ES-I3 (cell line): ENCODE measurements around the gene USH2A.

ENCODE experiments used
- H3K36me3 ChIP-seq: 2 replicates; pipeline ENCODE4 v1.6.1; 2013; ENCODE audit warnings: mild to moderate bottlenecking, low read length, control low read depth, moderate library complexity; ENCODE audit not compliant: insufficient read depth
- H3K4me1 ChIP-seq: 2 replicates; pipeline ENCODE4 v1.6.1; 2013; ENCODE audit warnings: mild to moderate bottlenecking, control low read depth, low read length; ENCODE audit not compliant: insufficient read depth
- H3K9ac ChIP-seq: 2 replicates; pipeline ENCODE4 v1.6.1; 2013; ENCODE audit warnings: low read depth, mild to moderate bottlenecking, low read length, moderate library complexity
- H3K9me3 ChIP-seq: 2 replicates; pipeline ENCODE4 v1.6.1; 2013; ENCODE audit warnings: mild to moderate bottlenecking, low read length, moderate library complexity; ENCODE audit not compliant: control insufficient read depth, insufficient read depth

The USH2A gene

DNA sequence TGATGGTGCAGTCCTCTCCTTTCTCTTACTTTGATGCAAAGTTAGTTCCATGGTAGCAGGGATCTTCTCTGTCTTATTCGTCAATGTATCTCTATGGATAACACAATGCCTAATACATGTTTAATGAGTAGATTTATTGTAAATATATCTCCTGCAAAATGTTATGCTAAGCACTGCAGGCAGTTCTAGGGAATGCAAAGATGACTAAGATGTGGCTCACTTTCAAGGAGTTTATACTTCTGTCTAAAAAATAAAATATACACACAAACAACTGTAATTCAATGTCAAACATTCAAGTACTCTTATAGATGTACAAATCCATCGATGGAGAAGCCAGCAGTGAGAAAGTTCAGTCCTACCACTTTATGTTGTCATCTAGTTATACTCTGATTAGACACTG, 661.8 kb downstream of the USH2A start:
- H3K4me1 ChIP-seq, result no peaks in the 10 kb centered on the region
- no peaks in the 10 kb centered on the region for H3K36me3 ChIP-seq
- no peak overlapping the region for H3K9ac ChIP-seq
- H3K9me3 ChIP-seq, result no peaks in the 10 kb centered on the region

GRCh38 chr1:215754112-215754511, 669.1 kb downstream of the USH2A start:
- H3K36me3 ChIP-seq, result no peaks in the 10 kb centered on the region
- H3K4me1 ChIP-seq, result no peaks in the 10 kb centered on the region
- H3K9me3 ChIP-seq, result no peaks in the 10 kb centered on the region
- no peak overlapping the region for H3K9ac ChIP-seq

- H3K4me1 ChIP-seq, result no peaks in the 10 kb centered on the region
- no peak overlapping the region for H3K9ac ChIP-seq
- no peaks in the 10 kb centered on the region for H3K9me3 ChIP-seq
- H3K36me3 ChIP-seq, result no peaks in the 10 kb centered on the region
These were observed 673.8 kb downstream of the USH2A start for GRCh38 chr1:215749414-215749813.

DNA sequence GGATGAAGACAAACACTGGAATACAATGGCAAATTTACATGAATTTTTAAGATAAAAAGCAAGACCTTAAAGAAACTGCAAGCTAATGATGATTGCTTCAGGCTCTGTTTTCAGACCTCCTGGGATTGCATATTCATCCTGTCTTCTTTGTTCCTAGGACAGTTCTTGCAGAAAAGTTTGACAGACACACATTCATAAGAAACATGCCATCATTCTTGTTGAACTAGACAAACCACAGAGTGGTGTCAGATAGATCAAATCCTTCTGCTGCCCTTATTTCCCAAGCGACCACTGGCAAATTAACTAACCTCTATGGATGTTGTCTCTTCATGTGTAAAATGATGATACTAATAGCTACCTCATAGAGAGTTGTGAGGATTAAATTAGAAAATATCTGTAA, 674.8 kb downstream of the USH2A start:
- H3K36me3 ChIP-seq, result no peaks in the 10 kb centered on the region
- H3K9me3 ChIP-seq, result no peaks in the 10 kb centered on the region
- H3K9ac ChIP-seq, result no peak overlapping the region
- H3K4me1 ChIP-seq, result no peaks in the 10 kb centered on the region

DNA sequence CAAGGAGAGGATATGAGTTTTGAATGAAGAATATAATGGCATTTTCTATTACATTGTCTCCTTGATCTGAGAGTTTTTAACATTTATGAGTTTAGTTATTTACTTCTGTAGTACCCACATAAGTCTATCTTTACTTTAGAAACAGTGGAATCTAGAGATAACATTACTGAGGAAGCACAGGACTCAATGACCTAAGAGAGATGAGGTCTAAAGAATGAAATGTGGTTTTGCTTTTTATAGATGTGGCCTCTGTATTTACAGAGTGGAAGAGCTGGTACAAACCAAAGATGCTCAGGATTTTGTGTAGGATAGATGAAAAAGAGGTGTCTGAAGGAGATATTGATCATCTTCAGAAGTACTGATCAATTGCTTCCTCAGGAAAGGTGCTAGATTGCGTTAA, 678.8 kb downstream of the USH2A start:
- no peaks in the 10 kb centered on the region for H3K4me1 ChIP-seq
- H3K36me3 ChIP-seq, result no peaks in the 10 kb centered on the region
- H3K9ac ChIP-seq, result no peak overlapping the region
- no peaks in the 10 kb centered on the region for H3K9me3 ChIP-seq

DNA sequence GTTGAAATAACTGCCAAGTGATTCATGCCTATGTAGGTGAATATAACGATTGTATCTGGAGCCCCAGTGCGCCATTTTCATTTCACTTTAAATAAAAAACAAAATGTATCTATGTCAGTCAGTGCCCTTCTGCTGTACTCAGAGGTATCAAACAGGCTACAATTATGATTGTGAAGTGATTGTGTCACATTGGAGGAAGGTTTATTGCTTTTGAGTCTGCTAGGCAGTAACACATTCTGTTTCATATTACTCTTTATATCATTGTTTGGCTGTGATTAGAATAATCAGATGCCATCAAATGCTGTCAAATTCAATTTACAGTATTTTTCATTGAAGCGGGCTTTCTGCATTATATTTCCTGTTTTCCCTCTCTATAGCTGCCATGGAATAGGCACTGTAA, 684.2 kb downstream of the USH2A start:
- Histone ChIP-seq H3K36me3 (no peaks in the 10 kb centered on the region), H3K4me1 (no peaks in the 10 kb centered on the region), H3K9me3 (peaks cover 5% of the 10 kb centered on the region; the same call in 1 of the 2 replicates), H3K9ac (no peak overlapping the region)

DNA sequence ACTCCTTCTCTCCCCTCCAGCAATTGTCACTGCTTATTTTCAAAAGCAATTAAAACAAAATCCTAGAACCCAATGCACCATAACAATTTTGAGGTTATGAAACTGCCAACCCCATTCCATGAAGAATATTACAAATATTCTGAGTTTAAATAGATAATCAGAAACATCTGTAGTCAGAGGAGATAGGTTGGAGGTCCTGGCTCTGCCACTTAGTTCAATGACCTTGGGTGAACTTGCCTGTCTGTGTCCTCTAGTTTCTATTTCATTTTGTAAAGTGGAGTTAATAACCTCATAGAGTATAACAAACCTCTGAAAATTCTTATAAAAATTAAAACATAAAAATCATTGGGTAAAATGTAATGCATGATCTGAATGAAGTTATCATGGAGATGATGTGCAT, 691.5 kb downstream of the USH2A start:
- Histone ChIP-seq H3K9me3 (peaks cover 5% of the 10 kb centered on the region; the same call in 1 of the 2 replicates), H3K36me3 (no peaks in the 10 kb centered on the region), H3K9ac (no peak overlapping the region), H3K4me1 (no peaks in the 10 kb centered on the region)

- no peaks in the 10 kb centered on the region for H3K4me1 ChIP-seq
- H3K9ac ChIP-seq, result no peak overlapping the region
- peaks cover 5% of the 10 kb centered on the region; the same call in 1 of the 2 replicates for H3K9me3 ChIP-seq
- H3K36me3 ChIP-seq, result no peaks in the 10 kb centered on the region
These were observed 692.6 kb downstream of the USH2A start for GRCh38 chr1:215730600-215730999.

DNA sequence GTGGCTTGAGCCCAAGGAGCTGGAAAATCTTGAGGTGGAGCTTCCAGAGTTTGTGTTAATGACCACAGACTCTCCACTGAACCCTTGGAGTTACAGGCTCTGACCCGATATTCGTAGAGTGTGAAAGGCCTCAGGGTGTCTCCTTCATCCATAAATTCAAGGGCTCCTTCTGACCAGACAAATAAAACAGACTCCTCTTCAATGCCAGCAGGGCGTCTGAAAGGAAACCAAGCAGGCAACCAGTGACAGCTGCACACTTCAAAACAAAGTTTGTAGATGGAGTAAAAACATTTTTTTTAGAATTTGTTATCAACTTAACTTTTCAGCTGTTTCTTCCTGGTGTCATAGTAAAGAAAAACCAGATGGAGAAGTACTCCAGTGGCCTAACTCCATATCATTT, 695.1 kb downstream of the USH2A start:
- no peaks in the 10 kb centered on the region for H3K36me3 ChIP-seq

DNA sequence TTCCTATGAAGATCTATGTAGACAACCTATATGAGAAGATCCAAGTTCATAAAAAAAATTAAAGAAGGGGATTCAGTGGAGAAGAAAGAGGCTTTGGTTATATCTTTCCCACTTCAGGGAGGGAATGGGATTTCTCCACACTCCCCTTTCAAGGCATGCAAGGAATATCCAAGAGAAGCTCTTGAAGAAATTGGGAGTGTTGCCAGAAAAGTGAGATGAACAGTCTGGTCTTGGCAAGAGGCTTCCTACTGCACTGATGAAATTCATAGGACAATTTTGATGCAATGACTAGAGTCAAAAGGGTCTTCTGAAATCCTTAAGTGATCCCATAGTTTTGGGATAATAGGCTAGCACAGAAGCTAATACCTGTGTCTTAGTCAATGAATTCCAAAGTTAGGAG, 703.1 kb downstream of the USH2A start:
- H3K4me1 ChIP-seq, result no peaks in the 10 kb centered on the region
- no peak overlapping the region for H3K9ac ChIP-seq
- no peaks in the 10 kb centered on the region for H3K9me3 ChIP-seq
- no peaks in the 10 kb centered on the region for H3K36me3 ChIP-seq

More for the DNA sequence above, 695.1 kb downstream of the USH2A start:
- no peaks in the 10 kb centered on the region for H3K9me3 ChIP-seq
- H3K9ac ChIP-seq, result no peak overlapping the region
- H3K4me1 ChIP-seq, result no peaks in the 10 kb centered on the region

DNA sequence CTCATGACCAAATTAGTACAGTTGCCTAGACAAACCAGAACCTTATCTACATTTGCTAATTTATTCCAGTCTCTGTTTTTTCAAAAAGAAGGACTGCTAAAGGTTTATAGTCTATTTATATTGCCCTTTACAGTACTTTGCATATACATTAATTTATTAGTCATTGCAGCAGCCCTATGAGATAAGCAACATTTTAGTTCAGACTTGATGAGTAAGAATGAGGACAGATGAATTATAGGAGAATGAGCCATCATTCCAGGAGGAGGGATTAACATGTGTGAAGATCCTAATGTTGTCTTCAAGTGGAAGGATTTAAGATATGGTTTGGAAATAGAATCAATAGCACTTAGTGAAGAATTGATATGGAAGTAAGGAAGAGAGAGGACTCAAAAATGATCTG, 703.7 kb downstream of the USH2A start:
- Histone ChIP-seq H3K9ac (no peak overlapping the region), H3K4me1 (no peaks in the 10 kb centered on the region), H3K9me3 (no peaks in the 10 kb centered on the region), H3K36me3 (no peaks in the 10 kb centered on the region)

GRCh38 chr1:215718575-215719287, 704.5 kb downstream of the USH2A start:
- Histone ChIP-seq H3K9ac (no peak overlapping the region), H3K36me3 (no peaks in the 10 kb centered on the region), H3K4me1 (no peaks in the 10 kb centered on the region), H3K9me3 (no peaks in the 10 kb centered on the region)

- H3K36me3 ChIP-seq, result no peaks in the 10 kb centered on the region
- H3K9me3 ChIP-seq, result no peaks in the 10 kb centered on the region
- no peak overlapping the region for H3K9ac ChIP-seq
- no peaks in the 10 kb centered on the region for H3K4me1 ChIP-seq
These were observed 705.4 kb downstream of the USH2A start for GRCh38 chr1:215717677-215718426.

DNA sequence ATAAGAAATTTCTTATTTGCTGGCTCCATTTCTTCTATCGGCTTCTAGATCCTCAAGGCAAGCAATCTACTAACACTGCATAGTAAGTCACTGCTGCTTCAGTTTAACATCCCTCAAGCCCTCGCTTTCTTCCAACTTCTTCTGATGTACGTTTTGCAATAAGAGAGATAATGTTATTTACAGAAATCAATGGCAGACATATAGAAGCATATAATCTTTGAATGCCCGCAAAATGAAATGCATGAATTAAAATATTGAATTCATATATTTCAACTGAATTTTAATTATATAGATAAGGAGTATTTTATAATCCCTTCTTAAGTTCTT, 712.4 kb downstream of the USH2A start:
- H3K4me1 ChIP-seq, result no peaks in the 10 kb centered on the region
- no peaks in the 10 kb centered on the region for H3K9me3 ChIP-seq
- no peak overlapping the region for H3K9ac ChIP-seq
- H3K36me3 ChIP-seq, result no peaks in the 10 kb centered on the region
